GM12878 (cell line): ENCODE measurements around the gene GNB5.

ENCODE experiments used
- SMAD1 ChIP-seq: fragments of 450-650 bp; IDR thresholded peaks from 2 replicates; pipeline ENCODE4 v1.6.1; 2018; ENCODE audit warnings: mild to moderate bottlenecking, low read depth; ENCODE audit not compliant: partially characterized antibody
- TF ChIP-seq, protein P1 (sequence below), 3 experiments: IDR thresholded peaks in 2 of 3; conservative IDR thresholded peaks in 1 of 3; 2 replicates each; pipeline ENCODE4 v1.5.1; 2011; ENCODE audit warnings: low read depth in 3 of 3, low read length in 3 of 3, mild to moderate bottlenecking in 3 of 3, control low read depth in 2 of 3, moderate library complexity in 2 of 3, inconsistent platforms in 1 of 3, mixed read lengths in 1 of 3; ENCODE audit not compliant: control insufficient read depth in 2 of 3, insufficient read depth in 1 of 3; ENCODE audit errors: extremely low read depth in 1 of 3

DNA sequence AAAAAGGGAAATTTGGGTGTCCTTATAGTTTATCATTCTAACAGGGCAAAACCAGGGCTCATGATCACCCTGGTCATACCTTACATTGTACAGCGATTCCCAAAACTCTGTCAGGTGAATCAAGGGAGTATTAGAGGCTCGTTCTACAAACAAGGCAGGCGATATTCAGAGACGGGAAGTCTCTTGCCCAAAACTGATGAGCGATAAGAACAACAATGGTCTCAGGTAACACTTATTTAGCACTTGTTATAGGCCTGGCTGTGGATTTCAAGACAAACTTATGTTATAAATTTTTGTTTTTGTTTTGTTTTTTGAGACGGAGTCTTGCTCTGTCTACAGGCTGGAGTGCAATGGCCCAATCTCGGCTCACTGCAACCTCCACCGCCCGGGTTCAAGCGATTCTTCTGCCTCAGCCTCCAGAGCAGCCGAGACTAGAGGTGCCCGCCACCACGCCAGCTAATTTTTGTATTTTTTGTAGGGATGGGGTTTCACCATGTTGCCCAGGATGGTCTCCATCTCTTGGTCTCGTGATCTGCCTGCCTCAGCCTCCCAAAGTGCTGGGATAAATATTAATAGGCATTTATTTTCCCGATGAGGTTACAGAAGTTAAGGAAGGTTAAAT is 91.4 kb downstream of the GNB5 start:
- TF ChIP-seq, protein P1, sequence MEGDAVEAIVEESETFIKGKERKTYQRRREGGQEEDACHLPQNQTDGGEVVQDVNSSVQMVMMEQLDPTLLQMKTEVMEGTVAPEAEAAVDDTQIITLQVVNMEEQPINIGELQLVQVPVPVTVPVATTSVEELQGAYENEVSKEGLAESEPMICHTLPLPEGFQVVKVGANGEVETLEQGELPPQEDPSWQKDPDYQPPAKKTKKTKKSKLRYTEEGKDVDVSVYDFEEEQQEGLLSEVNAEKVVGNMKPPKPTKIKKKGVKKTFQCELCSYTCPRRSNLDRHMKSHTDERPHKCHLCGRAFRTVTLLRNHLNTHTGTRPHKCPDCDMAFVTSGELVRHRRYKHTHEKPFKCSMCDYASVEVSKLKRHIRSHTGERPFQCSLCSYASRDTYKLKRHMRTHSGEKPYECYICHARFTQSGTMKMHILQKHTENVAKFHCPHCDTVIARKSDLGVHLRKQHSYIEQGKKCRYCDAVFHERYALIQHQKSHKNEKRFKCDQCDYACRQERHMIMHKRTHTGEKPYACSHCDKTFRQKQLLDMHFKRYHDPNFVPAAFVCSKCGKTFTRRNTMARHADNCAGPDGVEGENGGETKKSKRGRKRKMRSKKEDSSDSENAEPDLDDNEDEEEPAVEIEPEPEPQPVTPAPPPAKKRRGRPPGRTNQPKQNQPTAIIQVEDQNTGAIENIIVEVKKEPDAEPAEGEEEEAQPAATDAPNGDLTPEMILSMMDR (IDR thresholded peaks at IDR 0.05 in 2 of 3, conservative IDR thresholded peaks at IDR 0.05 in 1 of 3; ENCODE audit: control insufficient read depth in 2 of 3, extremely low read depth in 1 of 3, insufficient read depth in 1 of 3, low read depth in 3 of 3, low read length in 3 of 3): no peak
- TF ChIP-seq SMAD1: no peak
